Fibroblast of pulmonary artery (primary cell): Measurements from ENCODE around the gene PRODH.
A peak's percentile ranks its signal among the peaks of the same experiment; 100 is the strongest.
"Not testable (repeated sequence)": the region's sequence is repeated elsewhere in the genome, so short reads cannot be mapped to it uniquely, and the experiment has no call there.

Experiments used
- DNase-seq: peaks from one replicate; pipeline ENCODE4 v3.0.0-alpha.2; 2010; ENCODE audit warnings: low read depth
- H3K4me3 ChIP-seq: replicated peaks from 2 replicates; pipeline ENCODE4 v1.5.1; 2011; ENCODE audit warnings: low read depth, mild to moderate bottlenecking, control low read depth, low read length, moderate library complexity
- CTCF ChIP-seq: IDR thresholded peaks from 2 replicates; pipeline ENCODE4 v1.5.1; 2011; ENCODE audit warnings: mild to moderate bottlenecking, control low read depth, low read length, inconsistent platforms; ENCODE audit errors: missing control alignments

The PRODH gene

GRCh38 chr22:18955696-18956095, 19.6 kb upstream of the PRODH start:
- no peak for TF ChIP-seq CTCF
- DNase-seq, result no peak

GRCh38 chr22:18954990-18955571, 19.0 kb upstream of the PRODH start:
- TF ChIP-seq CTCF, result no peak
- no peak overlapping the region for H3K4me3 ChIP-seq
- DNase-seq, result no peak

More at GRCh38 chr22:18955696-18956095, 19.6 kb upstream of the PRODH start:
- no peak overlapping the region for H3K4me3 ChIP-seq

- not testable (repeated sequence) for H3K4me3 ChIP-seq
- DNase-seq, result peak; percentile 48
- peak; percentile 64 for TF ChIP-seq CTCF
Measured at GRCh38 chr22:18954303-18954989, 18.4 kb upstream of the PRODH start.

GRCh38 chr22:18953128-18953527, 17.0 kb upstream of the PRODH start:
- not testable (repeated sequence) for DNase-seq, H3K4me3 ChIP-seq

- DNase-seq, result no peak
- H3K4me3 ChIP-seq, result no peak overlapping the region
- TF ChIP-seq CTCF, result no peak
Measured at GRCh38 chr22:18952022-18952421, 15.9 kb upstream of the PRODH start.

- no peak for DNase-seq
- H3K4me3 ChIP-seq, result no peak overlapping the region
- no peak for TF ChIP-seq CTCF
Measured at GRCh38 chr22:18950141-18950540, 14.0 kb upstream of the PRODH start.

- no peak overlapping the region for H3K4me3 ChIP-seq
- no peak for TF ChIP-seq CTCF
- no peak for DNase-seq
Measured at GRCh38 chr22:18947905-18948304, 11.8 kb upstream of the PRODH start.

- DNase-seq, H3K4me3 ChIP-seq: not testable (repeated sequence)
Measured at GRCh38 chr22:18947105-18947504, 11.0 kb upstream of the PRODH start.

- not testable (repeated sequence) for H3K4me3 ChIP-seq, DNase-seq
Measured at GRCh38 chr22:18938691-18939090, 2.6 kb upstream of the PRODH start.

- not testable (repeated sequence) for DNase-seq, H3K4me3 ChIP-seq
Measured at GRCh38 chr22:18934688-18935087, 1.4 kb downstream of the PRODH start.
